Endothelial cell (in vitro differentiated cells): ENCODE measurements around the gene SPATS2. TPM values are rescaled to one million over a fixed set of nuclear protein-coding genes. Genes with fewer than 3 reads are reported as not detected.

ENCODE experiments used
- DNase-seq: peaks from one replicate; pipeline ENCODE4 v3.0.0; 2021; ENCODE audit warnings: low spot score
- H3K27ac Mint-ChIP-seq: one replicate; pipeline ENCODE4 v1.8.0; 2021; ENCODE audit warnings: mixed read lengths, inconsistent platforms; ENCODE audit not compliant: unreplicated experiment
- H3K27me3 Mint-ChIP-seq: one replicate; pipeline ENCODE4 v1.8.0; 2021; ENCODE audit warnings: mild to moderate bottlenecking, moderate library complexity, mixed read lengths, inconsistent platforms; ENCODE audit not compliant: unreplicated experiment
- H3K36me3 Mint-ChIP-seq: one replicate; pipeline ENCODE4 v1.8.0; 2021; ENCODE audit warnings: mild to moderate bottlenecking, low read depth, mixed read lengths, inconsistent platforms; ENCODE audit not compliant: unreplicated experiment
- H3K4me1 Mint-ChIP-seq: one replicate; pipeline ENCODE4 v1.8.0; 2021; ENCODE audit warnings: mild to moderate bottlenecking, mixed read lengths, inconsistent platforms; ENCODE audit not compliant: unreplicated experiment
- H3K4me3 Mint-ChIP-seq: one replicate; pipeline ENCODE4 v1.8.0; 2021; ENCODE audit warnings: mild to moderate bottlenecking, mixed read lengths, inconsistent platforms; ENCODE audit not compliant: unreplicated experiment
- H3K9me3 Mint-ChIP-seq: one replicate; pipeline ENCODE4 v1.8.0; 2021; ENCODE audit warnings: mixed read lengths, inconsistent platforms; ENCODE audit not compliant: unreplicated experiment
- CTCF ChIP-seq: fragments of 200-600 bp; sonication (generic); IDR thresholded peaks from one replicate; pipeline ENCODE4 v1.5.0; 2021; ENCODE audit warnings: antibody characterized with exemption; ENCODE audit not compliant: unreplicated experiment
- total RNA-seq: library from RNA; stranded (reverse); fragmentation: NEBNext Ultra II Directional; extraction: Animal tissue kit (Norgen Biotek cat#: 25700); gene quantifications from one replicate; pipeline ENCODE4 v1.2.1, GENCODE V29; 2021; ENCODE audit not compliant: unreplicated experiment

SPATS2 gene
- total RNA-seq, 1 donor from 2014 or later = 37.3 TPM

- Mint-ChIP-seq H3K4me3 (no peak overlapping the region), H3K9me3 (no peaks in the 10 kb centered on the region), H3K27me3 (peaks cover 4% of the 10 kb centered on the region), H3K27ac (no peak overlapping the region), H3K4me1 (peaks cover 13% of the 10 kb centered on the region), H3K36me3 (peaks cover 4% of the 10 kb centered on the region)
- TF ChIP-seq CTCF = no peak
- DNase-seq = no peak
Measured at GRCh38 chr12:49325606-49326005, 41.7 kb upstream of the SPATS2 start.

GRCh38 chr12:49327368-49327767 is 39.9 kb upstream of the SPATS2 start:
- H3K36me3 Mint-ChIP-seq = peaks cover 4% of the 10 kb centered on the region

GRCh38 chr12:49327887-49328286 is 39.4 kb upstream of the SPATS2 start:
- Mint-ChIP-seq H3K9me3 (no peaks in the 10 kb centered on the region), H3K27me3 (peaks cover 16% of the 10 kb centered on the region), H3K4me3 (no peak overlapping the region), H3K4me1 (peaks cover 7% of the 10 kb centered on the region), H3K27ac (no peak overlapping the region), H3K36me3 (peaks cover 4% of the 10 kb centered on the region)
- no peak for TF ChIP-seq CTCF
- DNase-seq = no peak

More at GRCh38 chr12:49327368-49327767, 39.9 kb upstream of the SPATS2 start:
- Mint-ChIP-seq H3K27ac (no peak overlapping the region), H3K4me1 (peaks cover 8% of the 10 kb centered on the region), H3K9me3 (no peaks in the 10 kb centered on the region), H3K27me3 (peaks cover 12% of the 10 kb centered on the region), H3K4me3 (no peak overlapping the region)
- DNase-seq = no peak
- no peak for TF ChIP-seq CTCF

GRCh38 chr12:49328816-49329215 is 38.4 kb upstream of the SPATS2 start:
- no peak overlapping the region for H3K4me3 Mint-ChIP-seq

More at GRCh38 chr12:49328816-49329215, 38.4 kb upstream of the SPATS2 start:
- H3K4me1 Mint-ChIP-seq = no peaks in the 10 kb centered on the region
- DNase-seq = no peak
- peaks cover 4% of the 10 kb centered on the region for H3K36me3 Mint-ChIP-seq
- no peak overlapping the region for H3K27ac Mint-ChIP-seq
- H3K27me3 Mint-ChIP-seq = peaks cover 18% of the 10 kb centered on the region
- no peak for TF ChIP-seq CTCF
- H3K9me3 Mint-ChIP-seq = no peaks in the 10 kb centered on the region
